Measurements from ENCODE around the gene BTF3L4.
A peak's percentile ranks its signal among the peaks of the same experiment; 100 is the strongest.
"Not testable (repeated sequence)": the region's sequence is repeated elsewhere in the genome, so short reads cannot be mapped to it uniquely, and the experiment has no call there.

The BTF3L4 gene

DNA sequence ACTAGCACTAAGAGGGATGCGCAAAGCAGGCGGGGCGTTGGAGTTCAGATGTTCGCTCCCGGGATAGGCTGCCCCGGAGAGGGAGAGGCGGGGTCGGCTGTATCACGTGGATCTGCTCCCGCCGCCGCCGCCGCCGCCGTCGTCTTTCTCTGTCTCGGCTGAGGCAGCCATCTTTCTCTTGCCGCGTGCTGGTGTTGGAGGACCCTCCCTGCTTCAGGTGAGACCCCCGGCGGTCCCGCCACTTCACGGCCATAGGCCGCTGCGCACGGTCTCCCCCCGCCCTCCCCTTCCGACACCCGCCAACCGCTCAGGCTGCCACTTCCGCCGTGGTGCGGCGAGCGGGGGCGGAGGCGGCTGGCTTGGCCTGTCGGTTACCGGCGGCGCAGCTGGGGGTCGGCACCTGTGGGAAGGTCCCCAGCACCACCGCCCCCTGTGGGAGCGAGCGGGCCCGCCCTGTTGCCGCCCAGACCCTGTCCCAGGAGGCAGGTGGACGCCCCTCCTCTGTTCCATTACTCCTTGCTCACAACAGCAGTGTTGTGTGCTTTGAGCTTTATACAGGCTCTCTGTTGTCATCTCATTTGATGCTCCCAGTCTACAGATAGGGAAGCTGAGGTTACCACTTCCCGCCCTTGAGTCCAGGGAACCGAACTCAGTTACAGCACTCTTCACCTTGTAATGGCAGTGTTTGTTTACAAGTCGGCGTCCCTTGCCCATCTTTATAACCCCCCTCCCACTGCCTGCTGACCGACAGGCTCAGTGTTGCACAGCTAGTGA lies at the start of gene BTF3L4:
Gene BTF3L4, plus strand, starts transcription at position 133 of the 774 bp plus-strand sequence. CDS start 3,553 bp downstream, outside the sequence.
- peak; percentile 86 to 87 for DNase-seq

DNA sequence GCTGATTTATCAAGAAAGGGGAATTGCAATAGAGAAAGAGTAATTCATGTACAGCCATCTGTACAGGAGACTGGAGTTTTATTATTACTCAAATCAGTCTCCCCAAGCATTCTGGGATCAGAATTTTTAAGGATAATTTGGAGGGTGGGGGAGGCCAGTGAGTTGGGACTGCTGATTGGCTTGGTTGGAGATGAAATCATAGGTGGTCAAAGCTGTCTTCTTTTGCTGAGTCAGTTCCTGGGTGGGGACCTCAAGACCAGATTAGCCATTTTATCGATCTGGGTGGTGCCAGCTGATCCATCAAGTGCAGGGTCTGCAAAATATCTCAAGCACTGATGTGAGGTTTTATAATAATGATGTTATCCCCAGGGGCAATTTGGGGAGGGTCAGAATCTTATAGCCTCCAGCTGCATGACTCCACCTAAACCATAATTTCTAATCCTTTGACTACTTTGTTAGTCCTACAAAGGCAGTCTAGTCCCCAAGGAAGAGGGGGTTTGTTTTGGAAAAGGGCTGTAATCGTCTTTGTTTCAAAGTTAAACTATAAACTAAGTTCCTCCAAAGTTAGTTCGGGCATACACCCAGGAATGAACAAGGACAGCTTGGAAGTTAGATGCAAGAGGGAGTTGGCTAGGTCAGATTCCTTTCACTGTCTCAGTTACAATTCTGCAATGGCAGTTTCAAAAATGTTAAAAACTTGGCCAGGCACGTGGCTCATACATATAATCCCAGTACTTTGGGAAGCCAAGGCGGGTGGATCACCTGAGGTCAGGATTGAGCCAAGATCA lies 48.7 kb upstream of the BTF3L4 start:
- no peak for DNase-seq

DNA sequence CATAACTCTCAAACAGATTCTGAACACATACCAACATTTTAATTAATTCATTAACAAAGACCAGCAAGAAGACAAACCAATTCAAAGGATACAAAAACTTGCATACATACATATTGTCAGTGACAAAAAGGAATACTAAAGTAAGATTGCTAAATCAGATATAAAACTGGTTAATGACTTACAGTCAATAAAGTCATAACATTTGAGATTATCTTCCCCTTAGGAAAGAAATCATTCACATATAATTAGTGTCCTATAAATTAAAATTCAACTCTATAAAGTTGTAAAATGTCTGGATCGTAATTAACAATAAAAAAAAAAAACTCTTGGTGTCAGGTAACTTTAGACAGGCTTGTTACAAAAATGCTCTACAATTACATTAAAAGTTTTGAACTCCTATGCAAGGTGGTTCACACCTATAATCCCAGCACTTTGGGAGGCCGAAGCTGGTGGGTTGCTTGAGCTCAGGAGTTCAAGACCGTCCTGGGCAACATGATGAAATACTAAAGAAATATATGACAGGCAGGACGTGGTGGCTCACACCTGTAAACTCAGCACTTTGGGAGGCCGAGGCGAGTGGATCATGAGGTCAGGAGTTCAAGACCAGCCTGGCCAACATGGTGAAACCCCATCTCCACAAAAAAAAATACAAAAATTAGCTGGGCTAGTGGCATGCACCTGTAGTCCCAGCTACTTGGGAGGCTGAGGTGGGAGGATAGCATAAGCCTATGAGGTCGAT lies 47.9 kb upstream of the BTF3L4 start:
- DNase-seq: no peak

DNA sequence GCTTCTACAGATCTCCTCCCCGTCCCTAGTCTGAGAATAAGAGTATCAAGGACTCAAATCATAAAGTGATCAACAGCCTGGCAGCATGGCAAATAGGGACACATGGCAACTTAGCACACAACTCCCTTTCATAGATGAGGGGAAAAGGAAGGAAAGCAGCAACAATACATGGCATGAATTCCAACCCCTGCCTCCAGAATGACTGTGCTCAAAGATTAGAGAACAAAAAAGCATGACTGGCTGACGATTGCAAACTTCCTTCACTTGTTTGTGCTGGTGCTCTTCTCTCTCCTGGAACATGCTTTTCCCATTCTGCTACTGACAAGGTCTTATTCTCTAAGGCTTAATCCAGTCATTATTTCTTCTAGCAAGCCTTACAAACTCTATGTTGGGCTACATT lies 34.0 kb upstream of the BTF3L4 start:
- no peak for DNase-seq

DNA sequence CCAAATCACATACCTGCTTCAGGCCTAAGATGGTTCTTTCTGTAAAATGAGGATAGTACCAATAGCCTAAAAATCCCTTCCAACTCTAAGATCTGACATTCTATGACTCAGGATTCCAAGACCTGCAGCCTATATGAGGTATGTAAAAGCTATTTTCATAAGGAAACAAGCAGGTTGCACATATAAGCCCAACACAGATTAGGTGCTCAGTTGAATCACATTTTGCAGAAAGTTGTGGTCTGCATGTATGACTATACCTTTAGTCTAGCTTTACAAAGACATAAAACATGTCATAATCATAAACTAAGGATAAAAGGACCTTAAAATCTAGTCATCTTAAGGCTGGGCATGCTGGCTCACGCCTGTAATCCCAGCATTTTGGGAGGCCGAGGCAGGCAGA lies 29.8 kb upstream of the BTF3L4 start:
- no peak for DNase-seq

DNA sequence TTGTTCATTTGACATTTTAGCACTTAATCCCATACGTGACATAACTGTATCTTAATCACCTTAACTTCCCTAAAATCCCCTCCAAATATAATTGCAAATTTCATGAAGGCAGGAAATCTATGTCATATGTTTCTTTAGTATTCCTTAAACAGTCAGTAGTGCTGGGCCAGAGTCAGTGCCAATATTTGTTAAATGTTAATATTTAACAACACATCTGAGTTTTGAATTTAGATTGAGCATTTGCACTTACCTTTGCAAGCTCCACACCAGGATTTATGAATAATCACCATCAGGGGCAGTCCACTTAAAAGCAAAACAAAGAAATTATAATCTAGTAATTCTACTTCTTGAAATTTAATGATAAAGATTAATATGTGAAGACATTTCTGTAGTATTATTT lies 27.8 kb upstream of the BTF3L4 start:
- DNase-seq: no peak

DNA sequence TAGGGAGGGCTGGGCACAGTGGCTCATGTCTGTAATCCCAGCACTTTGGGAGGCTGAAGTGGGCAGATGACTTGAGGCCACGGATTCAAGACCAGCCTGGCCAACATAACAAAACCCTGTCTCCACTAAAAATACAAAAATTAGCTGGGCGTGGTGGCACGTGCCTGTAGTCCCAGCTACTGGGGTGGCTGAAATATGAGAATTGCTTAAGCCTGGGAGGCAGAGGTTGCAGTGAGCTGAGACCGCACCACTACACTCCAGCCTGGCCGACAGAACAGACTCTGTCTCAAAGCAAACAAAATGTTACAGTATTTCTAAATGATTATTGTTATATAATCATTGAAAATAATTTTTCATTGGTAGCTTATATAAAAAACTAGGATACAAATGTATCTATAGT lies 27.3 kb upstream of the BTF3L4 start:
- DNase-seq: not testable (repeated sequence)

DNA sequence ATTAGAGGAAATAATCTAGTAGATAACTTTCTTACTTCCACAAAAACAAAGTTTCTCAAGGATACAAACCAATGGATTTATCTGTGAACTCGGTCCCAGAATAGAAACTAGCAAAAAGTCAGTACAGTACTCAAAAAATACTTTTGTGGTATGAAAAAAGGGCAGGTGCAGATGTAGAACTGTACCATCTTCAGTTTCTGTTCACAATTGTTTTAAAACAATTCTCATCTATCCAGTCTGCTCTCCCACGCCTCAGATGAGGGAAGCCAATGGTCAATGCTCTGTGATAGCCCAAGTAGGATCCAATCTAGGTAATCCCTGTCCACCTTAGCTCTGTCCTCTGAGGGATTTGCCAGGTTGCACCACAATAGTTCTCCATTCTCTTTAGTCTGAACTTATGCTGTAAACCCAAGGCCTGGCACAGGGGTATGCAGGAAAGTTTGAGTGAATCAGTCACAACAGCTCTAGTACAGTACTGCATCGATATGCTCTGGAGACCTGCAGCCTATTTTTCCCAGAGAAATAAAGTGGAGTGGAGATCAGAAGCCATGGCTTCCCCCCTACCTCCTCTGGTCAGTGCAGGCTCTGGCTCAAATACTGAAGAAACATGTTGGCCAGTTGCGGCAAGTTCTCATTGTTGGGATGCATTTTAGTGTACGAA lies 23.8 kb upstream of the BTF3L4 start:
- DNase-seq: no peak

DNA sequence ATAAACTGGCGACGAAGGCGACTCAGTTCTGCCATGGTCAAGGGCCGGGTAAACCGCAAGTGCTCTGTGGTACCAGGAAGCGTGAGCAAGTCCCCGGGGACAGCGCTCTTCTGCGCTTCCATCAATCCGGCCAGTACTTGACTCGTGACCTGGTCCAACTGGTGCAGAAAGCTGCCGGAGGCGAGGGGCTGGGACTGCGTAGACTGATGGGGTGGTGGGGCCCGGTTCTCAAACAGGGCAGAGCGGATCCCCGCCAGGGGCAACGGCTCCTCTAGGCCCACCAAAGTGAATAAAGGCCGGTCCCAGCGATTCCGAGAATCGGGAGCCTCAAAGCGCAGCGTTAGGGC lies 23.3 kb upstream of the BTF3L4 start:
- peak in 1 of 2 donors; percentile 12 for DNase-seq

DNA sequence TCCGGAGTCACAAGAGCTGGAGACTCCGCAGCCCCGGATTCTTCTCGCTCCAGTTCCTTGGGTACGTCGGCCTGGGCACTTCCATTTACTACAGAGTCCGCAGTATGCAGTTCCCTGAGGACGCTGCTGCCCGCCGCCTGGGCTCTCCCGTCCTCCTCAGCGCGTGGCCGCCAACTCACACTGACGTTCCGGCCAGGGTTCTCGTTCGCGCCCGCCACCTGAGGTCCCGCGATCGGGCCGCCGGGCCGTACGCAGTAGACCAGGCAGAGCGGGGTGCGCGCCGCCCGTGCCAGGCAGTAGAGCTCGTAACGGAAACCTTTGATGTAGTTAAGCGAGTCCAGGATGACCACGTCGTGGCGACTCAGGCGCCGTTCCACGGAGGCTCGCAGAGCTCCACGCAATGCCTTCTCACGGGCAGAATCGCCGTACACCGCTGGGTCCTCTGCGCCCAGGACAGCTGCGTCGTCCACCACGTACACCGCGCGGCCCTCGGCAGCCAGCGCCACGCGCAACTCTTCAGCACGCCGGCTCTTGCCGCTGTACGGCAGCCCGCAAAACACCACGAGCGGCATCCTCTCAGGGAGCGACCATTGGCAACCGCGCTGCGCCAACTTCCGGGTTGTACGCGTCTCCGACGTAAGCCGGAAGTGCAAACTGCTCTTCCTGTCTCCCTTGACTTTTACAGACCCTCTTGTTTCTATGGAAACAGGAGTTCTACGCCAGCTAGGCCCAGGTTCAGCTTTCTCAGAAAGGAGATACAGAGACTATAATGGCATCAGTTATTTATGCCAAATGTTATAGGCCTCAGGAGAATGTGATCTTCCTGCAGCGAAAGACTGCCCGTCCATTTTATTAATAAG lies 22.7 kb upstream of the BTF3L4 start, which contains the start of gene KTI12:
Gene KTI12, minus strand, starts transcription at position 621 of the 860 bp plus-strand sequence. Its CDS starts 49 bp downstream, at position 572.
- peak; percentile 74 to 75 for DNase-seq

DNA sequence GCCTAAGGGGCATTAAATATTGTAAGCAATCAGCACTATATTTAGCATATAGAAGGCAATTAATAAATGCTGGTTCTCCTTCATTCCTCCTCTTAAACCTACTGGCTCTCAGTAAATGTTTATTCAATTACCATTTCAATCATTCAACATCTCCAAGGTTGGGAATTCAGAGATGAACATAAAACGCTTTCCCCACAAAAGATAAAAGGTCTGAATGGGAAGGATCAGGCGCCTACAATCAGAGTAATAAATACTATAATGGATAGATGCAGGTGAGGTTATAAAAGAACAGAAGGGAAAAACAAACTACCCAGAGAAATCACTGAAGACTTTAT lies 22.1 kb upstream of the BTF3L4 start:
- DNase-seq: no peak

DNA sequence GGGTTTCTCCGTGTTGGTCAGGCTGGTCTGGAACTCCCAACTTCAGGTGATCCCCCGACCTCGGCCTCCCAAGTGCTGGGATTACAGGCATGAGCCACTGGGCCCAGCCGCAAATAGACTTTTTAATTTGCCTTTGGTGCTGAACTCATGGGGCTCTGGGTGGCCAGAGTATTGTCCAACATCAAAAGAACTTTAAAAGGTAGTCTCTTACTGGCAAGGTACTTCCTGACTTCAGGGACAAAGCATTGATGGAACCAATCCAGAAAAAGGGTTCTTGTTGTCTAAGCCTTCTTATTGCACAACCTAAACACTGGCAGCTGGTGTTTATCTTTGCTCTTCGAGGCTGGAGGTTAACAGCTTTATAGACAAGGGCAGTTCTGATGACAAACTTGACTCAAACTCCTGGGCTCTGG lies 18.7 kb upstream of the BTF3L4 start:
- DNase-seq: no peak

DNA sequence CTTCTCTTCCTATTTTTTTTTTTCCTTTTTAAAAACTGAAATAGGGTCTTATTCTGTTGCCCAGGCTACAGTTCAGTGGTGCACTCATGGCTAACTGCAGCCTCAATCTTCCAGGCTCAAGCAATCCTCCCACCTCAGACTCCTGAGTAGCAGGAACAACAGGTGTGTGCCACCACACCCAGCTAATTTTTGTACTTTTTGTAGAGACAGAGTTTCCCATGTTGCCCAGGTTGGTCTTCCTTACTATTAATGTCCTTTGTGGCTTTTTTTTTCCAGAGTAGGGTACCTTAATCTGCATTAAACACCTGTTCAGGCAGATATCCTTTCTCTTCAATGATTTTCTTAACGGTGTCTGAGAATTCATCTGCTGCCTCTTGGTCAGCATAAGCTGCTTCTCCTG lies 18.2 kb upstream of the BTF3L4 start:
- DNase-seq: no peak

DNA sequence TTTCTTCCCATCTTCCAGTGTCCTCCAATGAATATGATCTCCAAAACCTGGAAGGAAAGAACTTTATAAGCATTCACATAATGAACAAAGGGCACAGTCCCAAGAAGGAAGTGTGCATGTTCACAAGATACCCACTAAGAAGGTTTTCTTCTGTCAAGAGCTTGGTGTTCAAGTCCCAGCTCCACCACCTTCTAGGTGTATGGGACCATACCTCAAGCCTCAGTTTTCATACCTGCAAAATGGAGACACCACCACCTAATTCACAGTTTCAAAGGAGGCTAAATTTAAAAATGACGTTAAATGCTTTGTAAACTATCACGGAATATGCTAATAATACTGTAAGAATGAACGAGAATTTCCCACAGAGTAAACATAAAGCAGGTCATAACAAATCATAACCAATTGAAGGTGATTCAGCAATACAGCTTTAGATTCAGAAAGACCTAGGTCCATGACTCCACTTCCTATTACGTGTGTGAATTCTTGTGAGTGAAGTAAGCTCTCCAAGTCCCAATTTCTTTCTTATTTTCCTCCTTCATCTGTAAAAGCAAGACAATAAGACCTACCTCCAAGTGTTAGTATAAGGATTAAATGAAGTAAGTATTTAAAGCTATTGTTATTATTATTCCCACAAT lies 14.4 kb upstream of the BTF3L4 start:
- no peak for DNase-seq

DNA sequence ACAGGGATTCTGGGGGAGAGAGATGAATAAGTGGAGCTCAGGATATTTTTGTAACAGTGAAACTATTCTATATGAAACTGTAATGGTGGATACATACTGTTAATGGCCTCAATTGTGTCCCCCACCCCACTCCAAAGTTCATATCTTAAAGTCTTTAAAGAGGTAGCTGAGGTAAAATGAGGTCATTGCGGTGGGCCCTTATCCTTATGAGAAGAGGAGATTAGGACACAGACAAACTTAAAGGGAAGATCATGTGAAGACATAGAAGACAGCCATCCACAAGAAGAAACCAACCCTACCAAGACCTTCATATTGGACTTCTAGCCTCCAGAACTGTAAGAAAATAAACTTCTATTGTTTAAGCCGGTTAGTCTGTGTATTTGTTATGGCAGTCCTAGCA lies 10.9 kb upstream of the BTF3L4 start:
- no peak for DNase-seq

DNA sequence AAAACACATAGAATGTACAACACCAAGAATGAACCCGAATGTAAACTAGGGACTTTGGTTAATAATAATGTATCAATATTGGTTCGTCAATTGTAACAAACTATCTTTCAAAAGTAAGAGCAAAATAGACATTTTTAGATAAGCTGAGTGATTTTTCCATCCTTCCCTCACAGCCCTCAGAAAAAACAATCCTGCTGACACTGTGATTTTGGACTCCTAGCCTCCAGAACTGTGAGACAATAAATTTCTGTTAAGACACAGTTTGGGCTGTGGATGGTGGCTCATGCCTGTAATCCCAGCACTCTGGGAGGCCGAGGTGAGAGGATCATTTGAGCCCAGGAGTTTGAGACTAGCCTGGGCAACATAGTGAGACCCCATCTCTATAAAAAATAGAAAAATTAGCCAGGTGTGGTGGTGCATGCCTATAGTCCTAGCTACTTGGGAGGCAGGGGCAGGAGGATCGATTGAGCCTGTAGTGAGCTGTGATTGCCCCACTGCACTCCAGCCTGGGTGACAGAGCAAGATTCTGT lies 10.4 kb upstream of the BTF3L4 start:
- DNase-seq: not testable (repeated sequence)

DNA sequence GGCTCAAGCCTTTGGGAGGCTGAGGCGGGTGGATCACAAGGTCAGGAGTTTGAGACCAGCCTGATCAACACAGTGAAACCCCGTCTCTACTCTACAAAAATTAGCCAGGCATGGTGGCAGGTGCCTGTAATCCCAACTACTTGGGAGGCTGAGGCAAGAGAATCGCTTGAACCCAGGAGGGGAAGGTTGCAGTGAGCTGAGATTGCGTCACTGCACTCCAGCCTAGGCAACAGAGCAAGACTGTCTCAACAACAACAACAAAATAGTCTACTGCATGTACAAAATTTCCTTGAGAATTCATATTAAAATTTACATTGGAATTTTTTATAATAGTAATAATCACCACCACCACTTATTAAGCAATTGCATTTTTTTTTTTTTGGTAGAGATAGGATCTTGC lies 6.8 kb upstream of the BTF3L4 start:
- not testable (repeated sequence) for DNase-seq

DNA sequence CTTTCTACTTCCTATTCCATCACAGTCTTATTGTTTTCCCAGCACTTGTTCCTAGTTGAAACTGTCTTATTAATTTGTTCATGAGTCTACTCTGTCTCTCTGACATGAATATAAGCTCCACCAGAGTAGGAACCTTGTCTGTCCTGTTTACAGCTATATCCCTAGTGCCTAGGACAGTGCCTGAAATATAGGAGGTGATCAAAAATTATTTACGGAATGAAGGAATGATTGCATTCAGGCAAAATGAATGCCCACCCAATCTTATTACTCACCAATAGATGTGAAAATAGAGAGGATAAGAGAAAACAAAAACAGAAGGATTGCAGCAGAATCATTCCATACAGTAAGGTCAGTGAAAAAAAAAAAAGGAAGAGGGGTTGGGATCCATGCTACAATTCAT lies 2.2 kb upstream of the BTF3L4 start:
- no peak for DNase-seq

DNA sequence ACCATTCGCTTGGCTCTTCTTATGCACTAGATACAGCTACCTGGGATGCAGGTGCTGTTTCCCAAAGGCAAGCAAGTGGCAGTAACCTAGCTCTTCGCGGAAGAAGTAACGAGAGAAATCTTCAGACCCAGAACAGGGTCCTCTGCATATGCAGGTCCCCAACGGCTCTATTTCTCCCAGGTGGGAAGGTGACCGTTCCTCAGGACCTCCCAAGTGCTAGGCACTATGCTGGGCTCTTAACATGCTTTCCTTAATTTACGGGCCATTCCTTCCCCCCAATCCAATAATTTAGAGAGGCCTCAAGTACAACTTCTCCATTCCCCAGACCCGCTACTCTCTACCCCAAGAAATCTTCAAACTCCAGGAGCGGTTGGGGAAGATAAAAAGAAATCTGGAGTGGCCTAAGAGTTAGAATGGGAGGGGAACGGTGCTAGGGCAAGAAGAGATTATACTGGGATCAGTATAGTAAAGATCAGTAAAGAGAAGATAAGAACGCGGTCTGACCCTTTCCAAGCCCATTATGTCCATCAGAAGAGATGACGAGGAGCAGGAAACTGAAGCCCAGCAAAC lies 1.5 kb upstream of the BTF3L4 start:
- DNase-seq: no peak

DNA sequence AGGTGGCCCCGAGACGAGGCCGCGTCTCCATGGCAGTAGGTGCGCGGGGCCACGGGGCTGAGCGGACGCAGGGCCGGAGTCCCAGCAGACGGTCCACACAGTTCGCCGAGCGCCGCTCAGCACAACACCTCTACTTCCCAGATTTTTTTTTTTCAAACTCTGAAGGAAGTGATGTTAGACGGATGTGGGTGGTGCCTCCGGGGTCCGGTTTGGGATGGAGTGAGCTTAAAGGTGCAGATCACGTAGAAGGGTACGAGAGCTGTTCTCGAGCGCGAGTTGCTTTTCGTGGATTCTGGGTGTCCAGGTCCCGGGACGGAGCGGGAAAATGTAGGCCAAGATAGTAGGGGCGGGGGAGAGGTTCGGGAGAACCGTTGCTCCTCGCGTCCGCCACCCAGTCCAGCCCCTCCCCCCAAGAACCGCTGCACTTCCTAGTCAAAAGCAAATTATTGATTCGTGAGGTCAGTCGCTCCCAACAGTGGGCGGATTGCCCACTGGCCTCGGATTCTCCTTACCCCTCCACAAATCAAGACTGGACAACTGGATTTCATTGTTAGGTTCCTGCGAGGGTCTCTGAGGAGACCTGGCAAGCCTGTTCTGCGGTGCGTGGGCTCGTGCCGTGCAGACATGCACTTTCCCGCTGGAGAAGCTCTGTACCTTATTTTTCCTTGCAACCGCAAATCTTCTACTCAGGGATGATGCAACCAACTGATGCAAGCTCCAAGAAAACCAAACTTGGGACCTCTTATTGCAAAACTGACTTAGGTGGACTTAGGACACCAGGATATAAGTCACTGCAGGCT lies 829 bp upstream of the BTF3L4 start, which contains the start of gene TXNDC12:
Gene TXNDC12, minus strand, starts transcription at position 126 of the 800 bp plus-strand sequence. Its CDS starts 95 bp downstream, at position 31.
- DNase-seq: peak; percentile 49 to 64
